Measurements from ENCODE around the gene TEKTIP1. TPM values are rescaled to one million over a fixed set of nuclear protein-coding genes. Genes with fewer than 3 reads are reported as not detected.

Gene TEKTIP1
- total and polyA plus RNA-seq, 9 of the 15 experiments (the other 6 are each of a cell fraction or from before 2014, with no cell fraction given), result 0.66 TPM; not detected in 8

DNA sequence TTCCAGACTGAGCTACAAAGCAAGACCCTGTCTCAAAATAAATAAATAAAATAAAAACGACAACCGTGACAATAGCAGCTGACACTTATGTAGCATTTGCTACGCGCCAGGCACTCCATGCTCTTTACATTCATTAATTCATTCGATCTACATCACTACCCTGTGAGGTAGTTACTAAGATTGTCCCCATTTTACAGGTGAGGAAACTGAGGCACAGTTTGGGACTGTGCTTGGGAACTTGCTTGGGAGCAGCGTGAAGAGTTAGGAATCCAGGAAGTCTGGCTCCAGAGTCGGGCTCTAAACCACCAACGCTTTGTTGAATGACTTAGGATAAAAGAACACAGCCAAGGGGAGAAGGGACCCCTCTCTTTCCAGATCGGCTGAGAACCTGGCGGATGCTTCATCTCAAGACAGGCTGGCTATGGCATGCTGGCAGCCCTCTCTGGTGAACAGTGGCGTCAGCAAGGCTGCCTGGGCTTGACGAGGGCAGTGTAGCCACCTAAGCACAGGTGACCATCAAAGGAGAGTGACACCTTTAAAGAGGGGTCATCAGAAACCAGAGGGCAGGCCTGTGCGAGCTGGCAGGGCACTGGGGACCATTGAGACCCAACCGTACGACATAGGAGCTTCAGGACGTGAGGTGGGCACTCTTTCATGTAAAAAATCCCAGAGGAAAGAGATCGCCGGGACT, 39.1 kb upstream of the TEKTIP1 start (continued):
- TF ChIP-seq, protein P1, sequence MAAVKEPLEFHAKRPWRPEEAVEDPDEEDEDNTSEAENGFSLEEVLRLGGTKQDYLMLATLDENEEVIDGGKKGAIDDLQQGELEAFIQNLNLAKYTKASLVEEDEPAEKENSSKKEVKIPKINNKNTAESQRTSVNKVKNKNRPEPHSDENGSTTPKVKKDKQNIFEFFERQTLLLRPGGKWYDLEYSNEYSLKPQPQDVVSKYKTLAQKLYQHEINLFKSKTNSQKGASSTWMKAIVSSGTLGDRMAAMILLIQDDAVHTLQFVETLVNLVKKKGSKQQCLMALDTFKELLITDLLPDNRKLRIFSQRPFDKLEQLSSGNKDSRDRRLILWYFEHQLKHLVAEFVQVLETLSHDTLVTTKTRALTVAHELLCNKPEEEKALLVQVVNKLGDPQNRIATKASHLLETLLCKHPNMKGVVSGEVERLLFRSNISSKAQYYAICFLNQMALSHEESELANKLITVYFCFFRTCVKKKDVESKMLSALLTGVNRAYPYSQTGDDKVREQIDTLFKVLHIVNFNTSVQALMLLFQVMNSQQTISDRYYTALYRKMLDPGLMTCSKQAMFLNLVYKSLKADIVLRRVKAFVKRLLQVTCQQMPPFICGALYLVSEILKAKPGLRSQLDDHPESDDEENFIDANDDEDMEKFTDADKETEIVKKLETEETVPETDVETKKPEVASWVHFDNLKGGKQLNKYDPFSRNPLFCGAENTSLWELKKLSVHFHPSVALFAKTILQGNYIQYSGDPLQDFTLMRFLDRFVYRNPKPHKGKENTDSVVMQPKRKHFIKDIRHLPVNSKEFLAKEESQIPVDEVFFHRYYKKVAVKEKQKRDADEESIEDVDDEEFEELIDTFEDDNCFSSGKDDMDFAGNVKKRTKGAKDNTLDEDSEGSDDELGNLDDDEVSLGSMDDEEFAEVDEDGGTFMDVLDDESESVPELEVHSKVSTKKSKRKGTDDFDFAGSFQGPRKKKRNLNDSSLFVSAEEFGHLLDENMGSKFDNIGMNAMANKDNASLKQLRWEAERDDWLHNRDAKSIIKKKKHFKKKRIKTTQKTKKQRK (IDR thresholded peaks at IDR 0.05; ENCODE audit: borderline replicate concordance, low read depth, low read length), result no peak

DNA sequence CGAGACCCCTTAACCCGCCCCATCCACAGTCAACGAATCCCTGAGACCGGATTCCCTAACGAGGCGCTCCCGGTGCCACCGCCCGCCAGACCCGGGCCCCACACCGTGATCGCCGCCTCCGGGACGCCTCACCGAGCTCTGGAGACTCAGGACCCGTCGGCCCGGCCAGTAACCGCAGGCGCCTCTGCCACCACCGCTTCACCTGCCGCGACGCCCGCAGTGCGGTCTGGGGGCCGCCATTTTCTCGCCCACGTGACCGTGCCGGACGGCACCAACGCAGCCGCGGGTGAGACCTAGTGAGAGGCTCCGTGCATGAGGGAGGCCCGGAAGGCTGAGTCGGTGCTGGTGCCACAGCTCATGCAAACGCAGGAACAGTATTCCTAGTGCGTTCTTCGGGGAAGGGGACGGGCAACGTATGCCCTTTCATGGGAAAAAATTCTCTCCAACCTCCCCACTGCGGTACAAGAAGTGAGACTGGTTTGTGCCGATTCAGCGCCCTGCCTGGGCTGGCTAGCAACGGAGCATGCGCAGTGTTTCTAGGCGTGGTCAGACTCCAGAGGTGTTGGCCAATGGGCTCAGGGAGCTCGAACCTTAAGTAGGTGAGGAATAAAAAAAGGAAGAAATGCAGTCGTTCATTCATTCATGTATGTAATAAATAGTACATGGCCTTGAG, 38.4 kb upstream of the TEKTIP1 start, which contains the start of gene DOHH:
DOHH (minus strand) TSS at position 246 of the 673 bp plus-strand sequence. CDS start 3,860 bp downstream, outside the sequence.
- CTCF ChIA-PET (ENCODE audit: low intra/inter-chr PET ratio), result no interaction called here
- Histone ChIP-seq H3K4me2 (ENCODE audit: insufficient read depth, low read length) (peak within 1 kb of the TSS; percentile 100), H3K4me1 (replicated peaks in 1 of 2; ENCODE audit: control insufficient read depth in 2 of 2, insufficient read depth in 2 of 2, low read length in 2 of 2) (peaks cover 18 to 33% of the 10 kb centered on the region in 2 experiments; a peak in 4 of 5 replicates), H3K27me3 (ENCODE audit: control insufficient read depth in 2 of 2, insufficient read depth in 2 of 2, low read length in 2 of 2) (no peaks in the 10 kb centered on the region), H3K4me3 (peak within 1 kb of the TSS; percentile 85), H3K79me2 (ENCODE audit: control insufficient read depth, insufficient read depth, low read length) (peaks cover 38% of the 10 kb centered on the region), H3K9ac (ENCODE audit: insufficient read depth in 1 of 2, low read depth in 2 of 2, low read length in 2 of 2) (peak within 1 kb of the TSS; percentile 98 to 99), H2AFZ (ENCODE audit: low read depth, low read length) (peak within 1 kb of the TSS; percentile 100), H3K27ac (ENCODE audit: extremely low read depth, low read depth, low read length) (peak within 1 kb of the TSS; percentile 100), H4K20me1 (replicated peaks; ENCODE audit: control insufficient read depth, insufficient read depth, low read length) (no peaks in the 10 kb centered on the region), H3K9me1 (ENCODE audit: control insufficient read depth, insufficient read depth, low read length) (no peaks in the 10 kb centered on the region), H3K36me3 (ENCODE audit: control insufficient read depth, insufficient read depth, low read length) (peaks cover 30% of the 10 kb centered on the region), H3K9me3 (replicated peaks; ENCODE audit: control insufficient read depth, insufficient read depth, low read depth, low read length) (no peaks in the 10 kb centered on the region)
- in situ Hi-C loops (cut with MboI), result no loop called here
- FAIRE-seq (peak; percentile 99), ATAC-seq (peak; percentile 97), DNase-seq (ENCODE audit: extremely low read depth in 1 of 4, low spot score in 3 of 4) (peak; percentile 95 to 99 (median 98))
- WGBS (ENCODE audit: insufficient coverage, low coverage, missing lambda C conversion rate), result 1% methylated on average over 43 of the region's 52 CpGs
- BruUV-seq (replicated peaks), result no TSS peak
- intact Hi-C loops (cut with micrococcal nuclease), result no loop called here
- POLR2A ChIA-PET, result interaction anchor here (0.6 to 2.0 kb wide), 7 partner anchors 12 to 170 kb away, joined by 3 to 9 read pairs (median 3); partner anchors contain the start of gene SMIM24
- TF ChIP-seq BRD9 (IDR thresholded peaks at IDR 0.05; ENCODE audit: low read depth, partially characterized antibody) (no peak), NONO (IDR thresholded peaks at IDR 0.05; ENCODE audit: low read depth in 2 of 2, low read length in 1 of 2) (peak; percentile 58 to 100; a peak in 3 of 4 replicates), JUN (IDR thresholded peaks at IDR 0.05; ENCODE audit: borderline replicate concordance, low read depth, low read length) (no peak; the same call in 1 of the 2 replicates), JUN (CRISPR knock-in tag; IDR thresholded peaks at IDR 0.05; ENCODE audit: borderline replicate concordance) (no peak), KHSRP (IDR thresholded peaks at IDR 0.05) (no peak), ARID1B (IDR thresholded peaks at IDR 0.05) (0 out of 2 replicates have a peak, but pooled peaks have one; percentile 28)
- TF ChIP-seq, protein P2, sequence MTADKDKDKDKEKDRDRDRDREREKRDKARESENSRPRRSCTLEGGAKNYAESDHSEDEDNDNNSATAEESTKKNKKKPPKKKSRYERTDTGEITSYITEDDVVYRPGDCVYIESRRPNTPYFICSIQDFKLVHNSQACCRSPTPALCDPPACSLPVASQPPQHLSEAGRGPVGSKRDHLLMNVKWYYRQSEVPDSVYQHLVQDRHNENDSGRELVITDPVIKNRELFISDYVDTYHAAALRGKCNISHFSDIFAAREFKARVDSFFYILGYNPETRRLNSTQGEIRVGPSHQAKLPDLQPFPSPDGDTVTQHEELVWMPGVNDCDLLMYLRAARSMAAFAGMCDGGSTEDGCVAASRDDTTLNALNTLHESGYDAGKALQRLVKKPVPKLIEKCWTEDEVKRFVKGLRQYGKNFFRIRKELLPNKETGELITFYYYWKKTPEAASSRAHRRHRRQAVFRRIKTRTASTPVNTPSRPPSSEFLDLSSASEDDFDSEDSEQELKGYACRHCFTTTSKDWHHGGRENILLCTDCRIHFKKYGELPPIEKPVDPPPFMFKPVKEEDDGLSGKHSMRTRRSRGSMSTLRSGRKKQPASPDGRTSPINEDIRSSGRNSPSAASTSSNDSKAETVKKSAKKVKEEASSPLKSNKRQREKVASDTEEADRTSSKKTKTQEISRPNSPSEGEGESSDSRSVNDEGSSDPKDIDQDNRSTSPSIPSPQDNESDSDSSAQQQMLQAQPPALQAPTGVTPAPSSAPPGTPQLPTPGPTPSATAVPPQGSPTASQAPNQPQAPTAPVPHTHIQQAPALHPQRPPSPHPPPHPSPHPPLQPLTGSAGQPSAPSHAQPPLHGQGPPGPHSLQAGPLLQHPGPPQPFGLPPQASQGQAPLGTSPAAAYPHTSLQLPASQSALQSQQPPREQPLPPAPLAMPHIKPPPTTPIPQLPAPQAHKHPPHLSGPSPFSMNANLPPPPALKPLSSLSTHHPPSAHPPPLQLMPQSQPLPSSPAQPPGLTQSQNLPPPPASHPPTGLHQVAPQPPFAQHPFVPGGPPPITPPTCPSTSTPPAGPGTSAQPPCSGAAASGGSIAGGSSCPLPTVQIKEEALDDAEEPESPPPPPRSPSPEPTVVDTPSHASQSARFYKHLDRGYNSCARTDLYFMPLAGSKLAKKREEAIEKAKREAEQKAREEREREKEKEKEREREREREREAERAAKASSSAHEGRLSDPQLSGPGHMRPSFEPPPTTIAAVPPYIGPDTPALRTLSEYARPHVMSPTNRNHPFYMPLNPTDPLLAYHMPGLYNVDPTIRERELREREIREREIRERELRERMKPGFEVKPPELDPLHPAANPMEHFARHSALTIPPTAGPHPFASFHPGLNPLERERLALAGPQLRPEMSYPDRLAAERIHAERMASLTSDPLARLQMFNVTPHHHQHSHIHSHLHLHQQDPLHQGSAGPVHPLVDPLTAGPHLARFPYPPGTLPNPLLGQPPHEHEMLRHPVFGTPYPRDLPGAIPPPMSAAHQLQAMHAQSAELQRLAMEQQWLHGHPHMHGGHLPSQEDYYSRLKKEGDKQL (CRISPR knock-in tag; IDR thresholded peaks at IDR 0.05; ENCODE audit: borderline replicate concordance), result 0 out of 2 replicates have a peak, but pooled peaks have one; percentile 22

Data from K562 (cell line).